HEK293 (cell line): ENCODE results near the gene GNPNAT1.
"Not testable (repeated sequence)": the region's sequence is repeated elsewhere in the genome, so short reads cannot be mapped to it uniquely, and the experiment has no call there.

Source experiments
- CTCF ChIA-PET: fragments of 350-600 bp; formaldehyde crosslinking; extraction: SDS; loops from one replicate; lab custom pipeline; 2021; ENCODE audit warnings: antibody characterized with exemption; lab: Yijun Ruan, JAX
- POLR2A ChIA-PET: fragments of 300-600 bp; formaldehyde crosslinking; extraction: SDS; loops from one replicate; lab custom pipeline; 2020; ENCODE audit warnings: antibody characterized with exemption, inconsistent platforms; lab: Yijun Ruan, JAX
- H3K27ac ChIP-seq: fragments of 200-500 bp; sonication (Bioruptor generic); 2 replicates; pipeline ENCODE4 v1.5.1; 2014; ENCODE audit warnings: low read depth, low read length, control low read depth, inconsistent platforms; ENCODE audit errors: extremely low read depth
- H3K36me3 ChIP-seq, 2 experiments: fragments of 200-500 bp in 1 of 2; sonication (Bioruptor generic) in 1 of 2; 1 replicate in 1 of 2; 2 replicates in 1 of 2; pipeline ENCODE4 v1.5.1; 2014 to 2017; ENCODE audit warnings: inconsistent platforms in 2 of 2, low read length in 2 of 2; ENCODE audit not compliant: control insufficient read depth in 2 of 2, insufficient read depth in 1 of 2
- H3K4me1 ChIP-seq: fragments of 200-500 bp; sonication (Bioruptor generic); 2 replicates; pipeline ENCODE4 v1.5.1; 2014; ENCODE audit warnings: mild to moderate bottlenecking, low read length, inconsistent platforms; ENCODE audit not compliant: control insufficient read depth, insufficient read depth
- H3K4me3 ChIP-seq: 2 replicates; pipeline ENCODE4 v1.5.1; 2011; ENCODE audit warnings: low read depth, mild to moderate bottlenecking, control low read depth, low read length, moderate library complexity
- H3K9me3 ChIP-seq: fragments of 200-500 bp; sonication (Bioruptor generic); 2 replicates; pipeline ENCODE4 v1.5.1; 2014; ENCODE audit warnings: low read depth, low read length, inconsistent platforms; ENCODE audit not compliant: control insufficient read depth, insufficient read depth
- ATF2 ChIP-seq: fragments of 450-650 bp; formaldehyde crosslinking; IDR thresholded peaks from 2 replicates; pipeline ENCODE4 v1.5.1; 2016; ENCODE audit warnings: missing biosample characterization, missing genetic modification characterization, low read depth
- BCL6B ChIP-seq: fragments of 450-650 bp; formaldehyde crosslinking; IDR thresholded peaks from 2 replicates; pipeline ENCODE4 v1.5.1; 2017; ENCODE audit warnings: missing biosample characterization, missing genetic modification characterization
- KLF8 ChIP-seq: fragments of 450-650 bp; formaldehyde crosslinking; IDR thresholded peaks from 2 replicates; pipeline ENCODE4 v1.5.1; 2016; ENCODE audit warnings: missing biosample characterization, missing genetic modification characterization
- MYNN ChIP-seq: fragments of 450-650 bp; formaldehyde crosslinking; IDR thresholded peaks from 2 replicates; pipeline ENCODE4 v1.5.1; 2016; ENCODE audit warnings: missing biosample characterization, missing genetic modification characterization, borderline replicate concordance
- PRDM10 ChIP-seq: fragments of 450-650 bp; formaldehyde crosslinking; IDR thresholded peaks from 2 replicates; pipeline ENCODE4 v1.5.1; 2016; ENCODE audit warnings: missing biosample characterization, missing genetic modification characterization
- ZBTB6 ChIP-seq: fragments of 450-650 bp; formaldehyde crosslinking; IDR thresholded peaks from 2 replicates; pipeline ENCODE4 v1.5.1; 2017; ENCODE audit warnings: missing biosample characterization, missing genetic modification characterization
- ZNF157 ChIP-seq: fragments of 450-650 bp; formaldehyde crosslinking; IDR thresholded peaks from 2 replicates; pipeline ENCODE4 v1.5.1; 2016; ENCODE audit warnings: missing biosample characterization, missing genetic modification characterization
- ZNF174 ChIP-seq: fragments of 450-650 bp; formaldehyde crosslinking; IDR thresholded peaks from 2 replicates; pipeline ENCODE4 v1.5.0; 2017; ENCODE audit warnings: missing biosample characterization, mild to moderate bottlenecking, missing genetic modification characterization
- ZNF37A ChIP-seq: fragments of 450-650 bp; IDR thresholded peaks from 2 replicates; pipeline ENCODE4 v1.5.1; 2018; ENCODE audit warnings: missing biosample characterization, missing genetic modification characterization
- ZNF629 ChIP-seq: fragments of 450-650 bp; formaldehyde crosslinking; IDR thresholded peaks from 2 replicates; pipeline ENCODE4 v1.5.1; 2017; ENCODE audit warnings: missing biosample characterization, missing genetic modification characterization
- ZSCAN16 ChIP-seq: fragments of 450-650 bp; formaldehyde crosslinking; IDR thresholded peaks from 2 replicates; pipeline ENCODE4 v1.5.1; 2016; ENCODE audit warnings: missing biosample characterization, missing genetic modification characterization

GNPNAT1 gene

GRCh38 chr14:52769887-52770286, 21.5 kb downstream of the GNPNAT1 start:
- no peak overlapping the region for H3K27ac ChIP-seq
- POLR2A ChIA-PET = no interaction called here
- no peaks in the 10 kb centered on the region for H3K9me3 ChIP-seq
- CTCF ChIA-PET = interaction anchor here (1.0 kb wide), 1 partner anchor 46 kb away, joined by 3 read pairs; no protein-coding TSS in a partner anchor
- TF ChIP-seq KLF8 (tag by site-specific recombination) (no peak), ZNF157 (tag by site-specific recombination) (no peak), ZNF174 (no peak), MYNN (tag by site-specific recombination) (no peak), ZSCAN16 (tag by site-specific recombination) (no peak), ZBTB6 (no peak)
- no peak overlapping the region for H3K4me3 ChIP-seq
- peaks cover 32 to 38% of the 10 kb centered on the region in 2 experiments for H3K36me3 ChIP-seq
- H3K4me1 ChIP-seq = no peaks in the 10 kb centered on the region

GRCh38 chr14:52767058-52767833, 24.2 kb downstream of the GNPNAT1 start:
- POLR2A ChIA-PET = no interaction called here
- H3K36me3 ChIP-seq = peaks cover 20 to 47% of the 10 kb centered on the region in 2 experiments

GRCh38 chr14:52762923-52763322, 28.5 kb downstream of the GNPNAT1 start:
- H3K27ac ChIP-seq, H3K4me3 ChIP-seq, POLR2A ChIA-PET, H3K4me1 ChIP-seq, CTCF ChIA-PET, H3K9me3 ChIP-seq: not testable (repeated sequence)
- peaks cover 24 to 48% of the 10 kb centered on the region in 2 experiments for H3K36me3 ChIP-seq

More at GRCh38 chr14:52767058-52767833, 24.2 kb downstream of the GNPNAT1 start:
- H3K4me3 ChIP-seq = no peak overlapping the region
- no peaks in the 10 kb centered on the region for H3K9me3 ChIP-seq
- TF ChIP-seq ATF2 (tag by site-specific recombination) (peak; percentile 36; the same call in 1 of the 2 replicates), ZNF37A (tag by site-specific recombination) (no peak), BCL6B (tag by site-specific recombination) (peak; percentile 51; the same call in 1 of the 2 replicates), ZNF629 (tag by site-specific recombination) (peak; percentile 40; the same call in 1 of the 2 replicates), PRDM10 (tag by site-specific recombination) (peak; percentile 40; the same call in 1 of the 2 replicates)
- TF ChIP-seq, all 188 proteins: peak for 4
- CTCF ChIA-PET = interaction anchor here (1.0 kb wide), 1 partner anchor 10 kb away, joined by 3 read pairs; no protein-coding TSS in a partner anchor
- Histone ChIP-seq H3K27ac (no peak overlapping the region), H3K4me1 (no peaks in the 10 kb centered on the region)
